ENCODE data around the gene ZNF423.

The ZNF423 gene

GRCh38 chr16:49869731-49870130 is 13.8 kb upstream of the ZNF423 start:
- DNase-seq (ENCODE audit: low read depth), result no peak

- DNase-seq (ENCODE audit: low read depth), result no peak
Observed at GRCh38 chr16:49867796-49868668, 12.1 kb upstream of the ZNF423 start.

- DNase-seq (ENCODE audit: low read depth), result no peak
Observed at GRCh38 chr16:49867234-49867633, 11.3 kb upstream of the ZNF423 start.

GRCh38 chr16:49866595-49867071 is 10.7 kb upstream of the ZNF423 start:
- no peak for DNase-seq (ENCODE audit: low read depth)

- DNase-seq (ENCODE audit: low read depth), result no peak
Observed at GRCh38 chr16:49862694-49863093, 6.8 kb upstream of the ZNF423 start.

- no peak for DNase-seq (ENCODE audit: low read depth)
Observed at GRCh38 chr16:49861299-49861698, 5.4 kb upstream of the ZNF423 start.

GRCh38 chr16:49860593-49860992 is 4.7 kb upstream of the ZNF423 start:
- DNase-seq (ENCODE audit: low read depth), result no peak

GRCh38 chr16:49859125-49859811 is 3.4 kb upstream of the ZNF423 start:
- DNase-seq (ENCODE audit: low read depth), result no peak

- DNase-seq (ENCODE audit: low read depth), result no peak
Observed at GRCh38 chr16:49858200-49859124, 2.5 kb upstream of the ZNF423 start.

- DNase-seq (ENCODE audit: low read depth), result no peak
Observed at GRCh38 chr16:49857423-49858181, 1.7 kb upstream of the ZNF423 start.

GRCh38 chr16:49856672-49857330 is 889 bp upstream of the ZNF423 start:
- DNase-seq (ENCODE audit: low read depth), result peak; percentile 37

GRCh38 chr16:49855280-49855821 is 561 bp downstream of the ZNF423 start:
- no peak for DNase-seq (ENCODE audit: low read depth)

- no peak for DNase-seq (ENCODE audit: low read depth)
Observed at GRCh38 chr16:49854796-49855203, 1.1 kb downstream of the ZNF423 start.

GRCh38 chr16:49854188-49854795 is 1.6 kb downstream of the ZNF423 start:
- no peak for DNase-seq (ENCODE audit: low read depth)

- DNase-seq (ENCODE audit: low read depth), result no peak
Observed at GRCh38 chr16:49852279-49852678, 3.6 kb downstream of the ZNF423 start.

GRCh38 chr16:49851468-49851787 is 4.5 kb downstream of the ZNF423 start:
- DNase-seq (ENCODE audit: low read depth), result no peak

GRCh38 chr16:49850558-49851467 is 5.1 kb downstream of the ZNF423 start:
- DNase-seq (ENCODE audit: low read depth), result no peak

- no peak for DNase-seq (ENCODE audit: low read depth)
Observed at GRCh38 chr16:49849754-49850108, 6.2 kb downstream of the ZNF423 start.

- DNase-seq (ENCODE audit: low read depth), result no peak
Observed at GRCh38 chr16:49849037-49849753, 6.7 kb downstream of the ZNF423 start.

Measured in non-pigmented ciliary epithelial cell (primary cell).